ENCODE data around the gene RBM20. TPM values are rescaled to one million over a fixed set of nuclear protein-coding genes. Genes with fewer than 3 reads are reported as not detected.

The RBM20 gene
- total RNA-seq, 1 experiment from 2014 or later, result 0.40 TPM

Small RNA genes lying within 50 kb of the gene (small RNA-seq; reads per million reads assigned to genes)
- gene RF00019 (not detected), gene RN7SKP288 (not detected), gene RNA5SP327 (not detected)

Other genes starting within 250 kb of the RBM20 start
- gene DUSP5, start 146.4 kb upstream of the RBM20 start, total RNA-seq (2014; rRNA removed; shearing (Covaris generic)), result 72.7 and 89.2 TPM in 2 replicates
- 36.9 and 38.5 TPM in 2 replicates for gene SMC3, start 76.6 kb upstream of the RBM20 start, total RNA-seq (2014; rRNA removed; shearing (Covaris generic))
- 29.5 and 29.7 TPM in 2 replicates for gene PDCD4, start 227.6 kb downstream of the RBM20 start, total RNA-seq (2014; rRNA removed; shearing (Covaris generic))

Measured in HT1080 (cell line).